ENCODE data around the gene CHN1. TPM values are rescaled to one million over a fixed set of nuclear protein-coding genes. Genes with fewer than 3 reads are reported as not detected.

CHN1 gene
- total and polyA plus RNA-seq, 2 experiments from 2014 or later, result 64.3 to 70.8 TPM

- Histone ChIP-seq H3K4me3 (no peak overlapping the region), H3K27me3 (no peaks in the 10 kb centered on the region), H3K27ac (no peak overlapping the region), H3K4me1 (ENCODE audit: low read depth) (peaks cover 20% of the 10 kb centered on the region), H3K9me3 (ENCODE audit: low read depth) (no peaks in the 10 kb centered on the region), H3K36me3 (peaks cover 6% of the 10 kb centered on the region)
- TF ChIP-seq CTCF (IDR thresholded peaks at IDR 0.05; ENCODE audit: low read depth, low read length), result no peak
- DNase-seq (ENCODE audit: low read depth in 1 of 2, low spot score in 1 of 2), result no peak
Observed at GRCh38 chr2:174794851-174795374, 210.3 kb downstream of the CHN1 start.

GRCh38 chr2:174792309-174793025, 212.7 kb downstream of the CHN1 start:
- H3K27me3 ChIP-seq, result no peaks in the 10 kb centered on the region
- TF ChIP-seq CTCF (IDR thresholded peaks at IDR 0.05; ENCODE audit: low read depth, low read length), result no peak
- H3K27ac ChIP-seq, result no peak overlapping the region
- H3K9me3 ChIP-seq (ENCODE audit: low read depth), result no peaks in the 10 kb centered on the region
- H3K4me1 ChIP-seq (ENCODE audit: low read depth), result peaks cover 20% of the 10 kb centered on the region
- no peak for DNase-seq (ENCODE audit: low read depth in 1 of 2, low spot score in 1 of 2)
- no peaks in the 10 kb centered on the region for H3K36me3 ChIP-seq
- H3K4me3 ChIP-seq, result no peak overlapping the region

GRCh38 chr2:174791746-174792280, 213.4 kb downstream of the CHN1 start:
- DNase-seq (ENCODE audit: low read depth in 1 of 2, low spot score in 1 of 2), result no peak
- Histone ChIP-seq H3K4me3 (no peak overlapping the region), H3K9me3 (ENCODE audit: low read depth) (no peaks in the 10 kb centered on the region), H3K36me3 (no peaks in the 10 kb centered on the region), H3K27ac (no peak overlapping the region), H3K4me1 (ENCODE audit: low read depth) (peaks cover 20% of the 10 kb centered on the region), H3K27me3 (no peaks in the 10 kb centered on the region)
- no peak for TF ChIP-seq CTCF (IDR thresholded peaks at IDR 0.05; ENCODE audit: low read depth, low read length)

- Histone ChIP-seq H3K9me3 (ENCODE audit: low read depth) (no peaks in the 10 kb centered on the region), H3K4me1 (ENCODE audit: low read depth) (peaks cover 15% of the 10 kb centered on the region), H3K4me3 (no peak overlapping the region), H3K36me3 (no peaks in the 10 kb centered on the region), H3K27ac (no peak overlapping the region), H3K27me3 (no peaks in the 10 kb centered on the region)
- TF ChIP-seq CTCF (IDR thresholded peaks at IDR 0.05; ENCODE audit: low read depth, low read length), result no peak
- DNase-seq (ENCODE audit: low read depth in 1 of 2, low spot score in 1 of 2), result no peak
Observed at GRCh38 chr2:174791020-174791419, 214.2 kb downstream of the CHN1 start.

- no peak for TF ChIP-seq CTCF (IDR thresholded peaks at IDR 0.05; ENCODE audit: low read depth, low read length)
- H3K27me3 ChIP-seq, result no peaks in the 10 kb centered on the region
- no peak for DNase-seq (ENCODE audit: low read depth in 1 of 2, low spot score in 1 of 2)
- no peak overlapping the region for H3K4me3 ChIP-seq
- H3K36me3 ChIP-seq, result no peaks in the 10 kb centered on the region
- no peak overlapping the region for H3K27ac ChIP-seq
- H3K9me3 ChIP-seq (ENCODE audit: low read depth), result no peaks in the 10 kb centered on the region
- H3K4me1 ChIP-seq (ENCODE audit: low read depth), result peaks cover 21% of the 10 kb centered on the region
Observed at GRCh38 chr2:174789001-174789400, 216.2 kb downstream of the CHN1 start.

Data from cardiac muscle cell (in vitro differentiated cells and primary cell).